ENCODE data around the gene FGG. TPM values are rescaled to one million over a fixed set of nuclear protein-coding genes. Genes with fewer than 3 reads are reported as not detected.

The FGG gene
- total RNA-seq, 2 experiments from 2014 or later, result not detected

DNA sequence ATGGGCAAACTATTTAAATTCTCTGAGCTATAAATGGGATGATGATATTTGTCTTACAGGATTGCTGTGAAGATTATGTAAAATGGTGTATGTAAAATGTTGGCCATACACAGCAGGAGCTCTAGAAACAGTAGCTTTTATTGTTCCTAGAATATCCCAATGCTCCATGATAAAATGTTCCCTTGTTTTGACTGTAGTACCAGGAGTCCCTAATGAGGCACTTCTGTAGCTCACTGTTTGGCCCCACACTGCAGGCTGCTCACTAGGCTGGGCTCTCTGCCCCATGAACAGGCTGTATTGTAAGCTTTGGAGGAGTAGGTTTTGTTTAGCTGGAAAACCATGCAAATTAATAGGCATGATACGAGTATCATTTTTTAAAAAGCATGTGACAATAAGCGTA is 18.6 kb downstream of the FGG start:
- H2AFZ ChIP-seq (ENCODE audit: low read length), result no peak overlapping the region
- BruUV-seq (replicated peaks), result no TSS peak
- H3K9me2 ChIP-seq (ENCODE audit: insufficient read depth, low read length), result no peaks in the 10 kb centered on the region
- no peaks in the 10 kb centered on the region for H3K9me3 ChIP-seq (ENCODE audit: low read length)
- H3K4me2 ChIP-seq (ENCODE audit: low read length), result no peak overlapping the region
- no peaks in the 10 kb centered on the region for H3K4me1 ChIP-seq (ENCODE audit: insufficient read depth, low read length, poor library complexity, severe bottlenecking)
- no peak overlapping the region for H3K4me3 ChIP-seq (ENCODE audit: low read depth, low read length, poor library complexity, severe bottlenecking)
- no peaks in the 10 kb centered on the region for H3K79me2 ChIP-seq (ENCODE audit: insufficient read depth, low read depth, low read length)
- no peak for DNase-seq (ENCODE audit: low spot score)
- no peak overlapping the region for H3K27ac ChIP-seq (ENCODE audit: low read depth, low read length, poor library complexity, severe bottlenecking)
- no peaks in the 10 kb centered on the region for H4K20me1 ChIP-seq (ENCODE audit: insufficient read depth, low read length)
- intact Hi-C loops (cut with micrococcal nuclease; ENCODE audit: unreplicated experiment), result no loop called here
- ChIA-PET POLR2A (interaction anchor here (0.7 to 1.4 kb wide), 4 partner anchors 8 to 274 kb away, joined by 3 to 4 read pairs (median 3); no protein-coding TSS in a partner anchor), CTCF (ENCODE audit: unreplicated experiment) (no interaction called here)
- TF ChIP-seq, protein P1, sequence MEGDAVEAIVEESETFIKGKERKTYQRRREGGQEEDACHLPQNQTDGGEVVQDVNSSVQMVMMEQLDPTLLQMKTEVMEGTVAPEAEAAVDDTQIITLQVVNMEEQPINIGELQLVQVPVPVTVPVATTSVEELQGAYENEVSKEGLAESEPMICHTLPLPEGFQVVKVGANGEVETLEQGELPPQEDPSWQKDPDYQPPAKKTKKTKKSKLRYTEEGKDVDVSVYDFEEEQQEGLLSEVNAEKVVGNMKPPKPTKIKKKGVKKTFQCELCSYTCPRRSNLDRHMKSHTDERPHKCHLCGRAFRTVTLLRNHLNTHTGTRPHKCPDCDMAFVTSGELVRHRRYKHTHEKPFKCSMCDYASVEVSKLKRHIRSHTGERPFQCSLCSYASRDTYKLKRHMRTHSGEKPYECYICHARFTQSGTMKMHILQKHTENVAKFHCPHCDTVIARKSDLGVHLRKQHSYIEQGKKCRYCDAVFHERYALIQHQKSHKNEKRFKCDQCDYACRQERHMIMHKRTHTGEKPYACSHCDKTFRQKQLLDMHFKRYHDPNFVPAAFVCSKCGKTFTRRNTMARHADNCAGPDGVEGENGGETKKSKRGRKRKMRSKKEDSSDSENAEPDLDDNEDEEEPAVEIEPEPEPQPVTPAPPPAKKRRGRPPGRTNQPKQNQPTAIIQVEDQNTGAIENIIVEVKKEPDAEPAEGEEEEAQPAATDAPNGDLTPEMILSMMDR (conservative IDR thresholded peaks at IDR 0.05; ENCODE audit: low read length), result no peak
- TF ChIP-seq EZH2phosphoT487 (IDR thresholded peaks at IDR 0.05; ENCODE audit: borderline replicate concordance, low read depth, low read length), result no peak
- no peaks in the 10 kb centered on the region for H3K36me3 ChIP-seq (ENCODE audit: insufficient read depth, low read length)

DNA sequence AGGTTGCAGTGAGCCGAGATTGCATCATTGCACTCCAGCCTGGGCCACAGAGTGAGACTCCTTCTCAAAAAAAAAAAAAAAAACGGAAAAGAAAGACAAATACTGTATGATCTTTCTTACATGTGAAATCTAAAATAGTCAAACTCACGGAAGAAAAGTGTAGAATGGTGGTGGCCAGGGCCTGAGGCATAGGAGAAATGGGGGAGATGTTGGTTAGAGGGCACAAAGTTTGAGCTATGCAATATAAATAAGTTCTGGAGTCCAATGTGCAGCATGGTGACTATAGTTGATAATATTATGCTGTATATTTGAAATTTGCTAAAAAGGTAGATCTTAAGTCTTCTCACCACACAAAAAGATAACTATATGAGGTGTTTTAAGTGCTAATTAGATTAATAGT is 20.6 kb downstream of the FGG start:
- no peak overlapping the region for H3K4me3 ChIP-seq (ENCODE audit: low read depth, low read length, poor library complexity, severe bottlenecking)
- DNase-seq (ENCODE audit: low spot score), result no peak
- BruUV-seq (replicated peaks), result no TSS peak
- H3K79me2 ChIP-seq (ENCODE audit: insufficient read depth, low read depth, low read length), result no peaks in the 10 kb centered on the region
- no peak overlapping the region for H3K4me2 ChIP-seq (ENCODE audit: low read length)
- no peak overlapping the region for H3K27ac ChIP-seq (ENCODE audit: low read depth, low read length, poor library complexity, severe bottlenecking)
- H3K4me1 ChIP-seq (ENCODE audit: insufficient read depth, low read length, poor library complexity, severe bottlenecking), result no peaks in the 10 kb centered on the region
- no peaks in the 10 kb centered on the region for H3K9me2 ChIP-seq (ENCODE audit: insufficient read depth, low read length)
- POLR2A ChIA-PET, result interaction anchor here (0.7 kb wide), 1 partner anchor 23 kb away, joined by 4 read pairs; no protein-coding TSS in a partner anchor
- CTCF ChIA-PET (ENCODE audit: unreplicated experiment), result no interaction called here
- H2AFZ ChIP-seq (ENCODE audit: low read length), result no peak overlapping the region
- H4K20me1 ChIP-seq (ENCODE audit: insufficient read depth, low read length), result no peaks in the 10 kb centered on the region
- no peak for TF ChIP-seq EZH2phosphoT487 (IDR thresholded peaks at IDR 0.05; ENCODE audit: borderline replicate concordance, low read depth, low read length)
- TF ChIP-seq, protein P1 (conservative IDR thresholded peaks at IDR 0.05; ENCODE audit: low read length), result no peak
- intact Hi-C loops (cut with micrococcal nuclease; ENCODE audit: unreplicated experiment), result no loop called here
- H3K36me3 ChIP-seq (ENCODE audit: insufficient read depth, low read length), result no peaks in the 10 kb centered on the region
- no peaks in the 10 kb centered on the region for H3K9me3 ChIP-seq (ENCODE audit: low read length)

DNA sequence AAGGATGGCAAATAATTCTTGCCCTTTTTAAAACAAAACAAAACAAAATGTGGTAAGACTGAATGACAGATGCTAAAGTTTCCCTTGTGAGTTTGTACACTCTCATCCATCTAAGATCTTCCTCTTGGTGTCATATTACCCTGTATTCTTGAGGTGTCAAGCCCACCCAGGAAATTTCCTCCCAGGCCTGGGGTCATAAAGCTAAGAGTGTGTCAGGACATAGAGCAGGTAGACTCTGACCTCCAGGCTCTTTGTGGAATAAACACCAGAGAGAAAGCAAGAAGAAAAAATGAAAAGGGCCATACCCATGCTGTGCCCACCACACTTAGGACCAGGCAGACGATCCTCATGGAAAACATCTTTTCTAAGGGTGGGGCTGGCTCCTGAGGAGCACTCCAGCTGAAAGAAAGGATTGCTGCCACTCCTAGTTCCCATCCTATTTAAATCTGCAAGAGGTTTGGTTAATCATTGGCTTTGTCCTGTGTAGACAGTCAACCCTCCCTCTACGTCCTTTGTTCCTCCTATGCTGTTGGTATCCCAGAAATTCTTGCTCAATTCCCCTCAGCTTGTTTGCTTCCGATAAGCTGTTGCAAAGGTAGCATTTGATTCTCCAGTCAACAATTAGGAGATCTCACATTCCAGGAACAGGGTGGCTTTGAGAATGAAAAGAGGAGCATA is 22.0 kb downstream of the FGG start, which contains the start of gene FGA:
TSS of gene FGA (minus strand) at position 414 of the 678 bp plus-strand sequence. CDS start at position 359, 55 bp downstream.
- Histone ChIP-seq H3K9me3 (ENCODE audit: low read length) (no peaks in the 10 kb centered on the region), H3K79me2 (ENCODE audit: insufficient read depth, low read depth, low read length) (no peaks in the 10 kb centered on the region), H3K4me3 (ENCODE audit: low read depth, low read length, poor library complexity, severe bottlenecking) (no peak within 1 kb of the TSS), H4K20me1 (ENCODE audit: insufficient read depth, low read length) (no peaks in the 10 kb centered on the region), H3K27ac (ENCODE audit: low read depth, low read length, poor library complexity, severe bottlenecking) (no peak within 1 kb of the TSS), H2AFZ (ENCODE audit: low read length) (no peak within 1 kb of the TSS), H3K9me2 (ENCODE audit: insufficient read depth, low read length) (no peaks in the 10 kb centered on the region), H3K4me1 (ENCODE audit: insufficient read depth, low read length, poor library complexity, severe bottlenecking) (no peaks in the 10 kb centered on the region), H3K4me2 (ENCODE audit: low read length) (no peak within 1 kb of the TSS), H3K36me3 (ENCODE audit: insufficient read depth, low read length) (no peaks in the 10 kb centered on the region)
- no TSS peak for BruUV-seq (replicated peaks)
- CTCF ChIA-PET (ENCODE audit: unreplicated experiment), result no interaction called here
- intact Hi-C loops (cut with micrococcal nuclease; ENCODE audit: unreplicated experiment), result no loop called here
- no peak for DNase-seq (ENCODE audit: low spot score)
- POLR2A ChIA-PET, result no interaction called here
- TF ChIP-seq, protein P1 (conservative IDR thresholded peaks at IDR 0.05; ENCODE audit: low read length), result no peak
- no peak for TF ChIP-seq EZH2phosphoT487 (IDR thresholded peaks at IDR 0.05; ENCODE audit: borderline replicate concordance, low read depth, low read length)

Measured in OCI-LY7 (cell line).